ENCODE data around the gene SPRR2A. TPM values are rescaled to one million over a fixed set of nuclear protein-coding genes. Genes with fewer than 3 reads are reported as not detected.

Gene SPRR2A
- total RNA-seq, 1 donor from 2014 or later, result not detected

DNA sequence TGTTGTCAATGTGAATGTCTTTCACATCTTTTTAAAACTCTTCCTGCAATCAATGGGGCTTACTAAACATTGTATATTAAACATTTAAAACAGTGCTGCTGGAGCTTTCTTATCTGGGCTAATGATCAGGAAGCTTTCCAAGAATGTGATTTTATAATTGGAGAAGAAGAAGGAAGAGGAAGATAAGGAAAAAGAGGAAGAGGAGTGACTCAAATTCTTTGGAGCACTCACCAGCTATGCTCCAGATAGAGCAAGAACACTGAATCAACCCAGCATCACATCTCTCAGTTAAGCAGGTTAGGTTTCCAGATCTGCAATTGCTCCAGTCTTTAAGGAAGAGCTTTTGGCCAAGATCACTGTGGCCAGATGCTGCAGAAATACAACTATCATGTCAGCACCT, 38.5 kb upstream of the SPRR2A start:
- Mint-ChIP-seq H3K9me3 (ENCODE audit: unreplicated experiment) (no peaks in the 10 kb centered on the region), H3K4me3 (ENCODE audit: unreplicated experiment) (no peak overlapping the region), H3K27ac (ENCODE audit: unreplicated experiment) (no peak overlapping the region), H3K36me3 (ENCODE audit: low read depth, unreplicated experiment) (no peaks in the 10 kb centered on the region), H3K27me3 (ENCODE audit: low read depth, unreplicated experiment) (no peaks in the 10 kb centered on the region), H3K4me1 (ENCODE audit: low read depth, unreplicated experiment) (peaks cover 2% of the 10 kb centered on the region)
- DNase-seq (ENCODE audit: low read depth) (no peak), FAIRE-seq (no peak)
- H3K79me2 ChIP-seq (ENCODE audit: insufficient read depth, low read length), result no peaks in the 10 kb centered on the region
- no peak for TF ChIP-seq EZH2 (IDR thresholded peaks at IDR 0.05; ENCODE audit: insufficient read depth, low read length)
- H3K4me1 ChIP-seq (ENCODE audit: insufficient read depth, low read length), result no peaks in the 10 kb centered on the region
- no peak overlapping the region for H3K4me2 ChIP-seq (ENCODE audit: low read length)
- no peak overlapping the region for H2AFZ ChIP-seq (ENCODE audit: low read depth, low read length)
- H4K20me1 ChIP-seq (ENCODE audit: insufficient read depth, low read length), result no peaks in the 10 kb centered on the region
- H3K9me3 ChIP-seq (ENCODE audit: insufficient read depth, low read depth, low read length), result no peaks in the 10 kb centered on the region
- H3K9ac ChIP-seq (ENCODE audit: low read length), result no peak overlapping the region
- no peaks in the 10 kb centered on the region for H3K27me3 ChIP-seq (ENCODE audit: insufficient read depth, low read length)
- H3K27ac ChIP-seq (ENCODE audit: low read depth, low read length), result no peak overlapping the region
- no peak overlapping the region for H3K4me3 ChIP-seq (ENCODE audit: insufficient read depth, low read depth, low read length)
- H3K36me3 ChIP-seq (ENCODE audit: insufficient read depth, low read length), result no peaks in the 10 kb centered on the region

DNA sequence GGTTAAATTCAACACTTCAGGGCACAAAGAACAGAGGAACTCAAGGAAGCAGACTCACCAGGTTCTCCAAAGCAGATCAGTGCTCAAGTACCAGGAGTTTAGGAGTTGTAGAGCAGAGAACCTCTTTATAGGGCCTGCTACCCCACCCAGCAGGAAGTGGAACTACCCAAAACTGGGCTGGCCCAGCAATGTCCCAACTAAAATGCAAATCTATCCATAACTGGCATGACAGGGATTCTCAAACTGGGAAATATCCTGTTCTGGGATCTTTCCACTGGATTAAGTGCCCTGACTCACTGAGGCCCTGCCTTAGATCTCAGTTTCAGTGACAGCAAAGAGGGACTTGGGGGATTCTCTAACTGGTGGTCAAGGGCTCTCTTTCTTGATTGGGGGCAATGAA, 37.1 kb upstream of the SPRR2A start, which contains the start of gene SPRR2E:
SPRR2E (minus strand) TSS at position 101 of the 400 bp plus-strand sequence. CDS start 775 bp downstream, outside the sequence.
- no peak within 1 kb of the TSS for H3K27ac ChIP-seq (ENCODE audit: low read depth, low read length)
- no peaks in the 10 kb centered on the region for H3K36me3 ChIP-seq (ENCODE audit: insufficient read depth, low read length)
- TF ChIP-seq EZH2 (IDR thresholded peaks at IDR 0.05; ENCODE audit: insufficient read depth, low read length), result no peak
- TF ChIP-seq, protein P1, sequence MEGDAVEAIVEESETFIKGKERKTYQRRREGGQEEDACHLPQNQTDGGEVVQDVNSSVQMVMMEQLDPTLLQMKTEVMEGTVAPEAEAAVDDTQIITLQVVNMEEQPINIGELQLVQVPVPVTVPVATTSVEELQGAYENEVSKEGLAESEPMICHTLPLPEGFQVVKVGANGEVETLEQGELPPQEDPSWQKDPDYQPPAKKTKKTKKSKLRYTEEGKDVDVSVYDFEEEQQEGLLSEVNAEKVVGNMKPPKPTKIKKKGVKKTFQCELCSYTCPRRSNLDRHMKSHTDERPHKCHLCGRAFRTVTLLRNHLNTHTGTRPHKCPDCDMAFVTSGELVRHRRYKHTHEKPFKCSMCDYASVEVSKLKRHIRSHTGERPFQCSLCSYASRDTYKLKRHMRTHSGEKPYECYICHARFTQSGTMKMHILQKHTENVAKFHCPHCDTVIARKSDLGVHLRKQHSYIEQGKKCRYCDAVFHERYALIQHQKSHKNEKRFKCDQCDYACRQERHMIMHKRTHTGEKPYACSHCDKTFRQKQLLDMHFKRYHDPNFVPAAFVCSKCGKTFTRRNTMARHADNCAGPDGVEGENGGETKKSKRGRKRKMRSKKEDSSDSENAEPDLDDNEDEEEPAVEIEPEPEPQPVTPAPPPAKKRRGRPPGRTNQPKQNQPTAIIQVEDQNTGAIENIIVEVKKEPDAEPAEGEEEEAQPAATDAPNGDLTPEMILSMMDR (IDR thresholded peaks at IDR 0.05; ENCODE audit: insufficient read depth, low read depth, low read length), result no peak
- H3K4me1 ChIP-seq (ENCODE audit: insufficient read depth, low read length), result no peaks in the 10 kb centered on the region
- no peaks in the 10 kb centered on the region for H3K79me2 ChIP-seq (ENCODE audit: insufficient read depth, low read length)
- Mint-ChIP-seq H3K4me3 (ENCODE audit: unreplicated experiment) (no peak within 1 kb of the TSS), H3K9me3 (ENCODE audit: unreplicated experiment) (no peaks in the 10 kb centered on the region), H3K27me3 (ENCODE audit: low read depth, unreplicated experiment) (no peaks in the 10 kb centered on the region), H3K27ac (ENCODE audit: unreplicated experiment) (no peak within 1 kb of the TSS), H3K36me3 (ENCODE audit: low read depth, unreplicated experiment) (no peaks in the 10 kb centered on the region), H3K4me1 (ENCODE audit: low read depth, unreplicated experiment) (no peaks in the 10 kb centered on the region)
- H4K20me1 ChIP-seq (ENCODE audit: insufficient read depth, low read length), result no peaks in the 10 kb centered on the region
- no peak within 1 kb of the TSS for H3K9ac ChIP-seq (ENCODE audit: low read length)
- H2AFZ ChIP-seq (ENCODE audit: low read depth, low read length), result no peak within 1 kb of the TSS
- DNase-seq (ENCODE audit: low read depth), result no peak
- no peak for FAIRE-seq
- H3K4me3 ChIP-seq (ENCODE audit: insufficient read depth, low read depth, low read length), result no peak within 1 kb of the TSS
- H3K27me3 ChIP-seq (ENCODE audit: insufficient read depth, low read length), result no peaks in the 10 kb centered on the region
- H3K9me3 ChIP-seq (ENCODE audit: insufficient read depth, low read depth, low read length), result no peaks in the 10 kb centered on the region
- H3K4me2 ChIP-seq (ENCODE audit: low read length), result no peak within 1 kb of the TSS

DNA sequence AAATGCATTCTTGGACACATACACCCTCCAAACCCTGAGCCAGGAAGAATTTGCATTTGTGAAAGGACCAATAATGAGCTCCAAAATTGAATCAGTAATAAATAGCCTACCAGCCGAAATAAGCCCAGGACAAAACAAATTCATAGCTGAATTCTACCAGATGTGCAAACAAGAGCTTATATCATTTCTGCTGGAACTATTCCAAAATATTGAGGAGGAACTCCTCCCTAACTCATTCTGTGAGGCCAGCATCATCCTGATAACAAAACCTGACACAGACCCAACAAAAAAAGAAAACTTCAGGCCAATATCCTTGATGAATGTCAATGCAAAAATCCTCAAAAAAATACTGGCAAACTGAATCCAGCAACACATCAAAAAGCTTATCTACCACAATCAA, 30.3 kb upstream of the SPRR2A start:
- no peak overlapping the region for H3K27ac ChIP-seq (ENCODE audit: low read depth, low read length)
- no peak overlapping the region for H2AFZ ChIP-seq (ENCODE audit: low read depth, low read length)
- H3K36me3 ChIP-seq (ENCODE audit: insufficient read depth, low read length), result no peaks in the 10 kb centered on the region
- TF ChIP-seq, protein P1 (IDR thresholded peaks at IDR 0.05; ENCODE audit: insufficient read depth, low read depth, low read length), result no peak
- no peak for TF ChIP-seq EZH2 (IDR thresholded peaks at IDR 0.05; ENCODE audit: insufficient read depth, low read length)
- no peaks in the 10 kb centered on the region for H3K4me1 ChIP-seq (ENCODE audit: insufficient read depth, low read length)
- Mint-ChIP-seq H3K27me3 (ENCODE audit: low read depth, unreplicated experiment) (no peaks in the 10 kb centered on the region), H3K36me3 (ENCODE audit: low read depth, unreplicated experiment) (no peaks in the 10 kb centered on the region), H3K4me1 (ENCODE audit: low read depth, unreplicated experiment) (no peaks in the 10 kb centered on the region), H3K9me3 (ENCODE audit: unreplicated experiment) (peaks cover 2% of the 10 kb centered on the region), H3K4me3 (ENCODE audit: unreplicated experiment) (no peak overlapping the region), H3K27ac (ENCODE audit: unreplicated experiment) (no peak overlapping the region)
- no peak overlapping the region for H3K4me2 ChIP-seq (ENCODE audit: low read length)
- no peaks in the 10 kb centered on the region for H3K79me2 ChIP-seq (ENCODE audit: insufficient read depth, low read length)
- no peaks in the 10 kb centered on the region for H3K27me3 ChIP-seq (ENCODE audit: insufficient read depth, low read length)
- H4K20me1 ChIP-seq (ENCODE audit: insufficient read depth, low read length), result no peaks in the 10 kb centered on the region
- no peak for FAIRE-seq
- no peak overlapping the region for H3K9ac ChIP-seq (ENCODE audit: low read length)
- DNase-seq (ENCODE audit: low read depth), result no peak
- no peak overlapping the region for H3K4me3 ChIP-seq (ENCODE audit: insufficient read depth, low read depth, low read length)
- H3K9me3 ChIP-seq (ENCODE audit: insufficient read depth, low read depth, low read length), result no peaks in the 10 kb centered on the region

All from astrocyte (in vitro differentiated cells and primary cell).